ENCODE data around the gene NUS1. TPM values are rescaled to one million over a fixed set of nuclear protein-coding genes. Genes with fewer than 3 reads are reported as not detected.

NUS1 gene
- total RNA-seq, 1 donor from 2014 or later, result 43.4 TPM

- ATAC-seq (no peak), DNase-seq (no peak)
- H3K27me3 ChIP-seq, result no peaks in the 10 kb centered on the region
- peak overlapping the region; percentile 66 for H3K4me3 ChIP-seq
- peak overlapping the region; percentile 78 for H3K27ac ChIP-seq
- TF ChIP-seq, protein P1, sequence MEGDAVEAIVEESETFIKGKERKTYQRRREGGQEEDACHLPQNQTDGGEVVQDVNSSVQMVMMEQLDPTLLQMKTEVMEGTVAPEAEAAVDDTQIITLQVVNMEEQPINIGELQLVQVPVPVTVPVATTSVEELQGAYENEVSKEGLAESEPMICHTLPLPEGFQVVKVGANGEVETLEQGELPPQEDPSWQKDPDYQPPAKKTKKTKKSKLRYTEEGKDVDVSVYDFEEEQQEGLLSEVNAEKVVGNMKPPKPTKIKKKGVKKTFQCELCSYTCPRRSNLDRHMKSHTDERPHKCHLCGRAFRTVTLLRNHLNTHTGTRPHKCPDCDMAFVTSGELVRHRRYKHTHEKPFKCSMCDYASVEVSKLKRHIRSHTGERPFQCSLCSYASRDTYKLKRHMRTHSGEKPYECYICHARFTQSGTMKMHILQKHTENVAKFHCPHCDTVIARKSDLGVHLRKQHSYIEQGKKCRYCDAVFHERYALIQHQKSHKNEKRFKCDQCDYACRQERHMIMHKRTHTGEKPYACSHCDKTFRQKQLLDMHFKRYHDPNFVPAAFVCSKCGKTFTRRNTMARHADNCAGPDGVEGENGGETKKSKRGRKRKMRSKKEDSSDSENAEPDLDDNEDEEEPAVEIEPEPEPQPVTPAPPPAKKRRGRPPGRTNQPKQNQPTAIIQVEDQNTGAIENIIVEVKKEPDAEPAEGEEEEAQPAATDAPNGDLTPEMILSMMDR (IDR thresholded peaks at IDR 0.05), result no peak
- H3K9me3 ChIP-seq, result no peaks in the 10 kb centered on the region
- intact Hi-C loops (cut with DNase I), result no loop called here
- peaks cover 37% of the 10 kb centered on the region for H3K4me1 ChIP-seq
- H3K36me3 ChIP-seq, result no peaks in the 10 kb centered on the region
These were observed 1.4 kb downstream of the NUS1 start for GRCh38 chr6:117676577-117677218.

DNA sequence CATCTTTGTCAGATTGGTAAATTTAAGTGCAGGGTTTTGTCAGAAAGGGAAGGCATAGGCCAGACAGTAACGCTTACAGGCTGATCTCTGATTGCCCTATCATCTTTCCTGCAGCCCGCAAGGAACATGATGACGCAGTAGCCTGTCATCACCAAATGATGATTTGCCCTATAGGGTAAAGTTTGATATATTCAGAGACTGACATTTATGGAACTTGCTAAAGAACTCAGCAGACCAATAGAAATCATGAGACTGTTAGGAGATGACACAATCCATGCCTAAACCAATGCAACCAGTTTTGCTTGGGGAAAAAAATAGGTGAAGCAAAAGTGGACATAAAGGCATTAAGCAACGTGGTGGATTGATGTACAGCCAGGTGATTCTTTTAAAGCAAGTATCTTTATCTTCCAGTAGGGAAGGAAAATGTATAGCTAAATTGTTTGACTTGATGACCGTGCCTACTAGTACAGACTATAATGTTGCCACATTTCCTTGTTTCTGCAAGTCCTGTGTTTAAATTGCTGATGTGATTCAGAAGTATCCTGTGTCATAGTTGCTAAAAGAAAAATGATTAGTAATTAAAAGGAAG lies 2.4 kb downstream of the NUS1 start:
- Histone ChIP-seq H3K9me3 (no peaks in the 10 kb centered on the region), H3K4me1 (peaks cover 46% of the 10 kb centered on the region), H3K27me3 (no peaks in the 10 kb centered on the region), H3K4me3 (peak overlapping the region; percentile 66), H3K27ac (peak overlapping the region; percentile 78), H3K36me3 (no peaks in the 10 kb centered on the region)
- no peak for DNase-seq
- intact Hi-C loops (cut with DNase I), result no loop called here
- TF ChIP-seq, protein P1 (IDR thresholded peaks at IDR 0.05), result no peak
- peak; percentile 21 for ATAC-seq

DNA sequence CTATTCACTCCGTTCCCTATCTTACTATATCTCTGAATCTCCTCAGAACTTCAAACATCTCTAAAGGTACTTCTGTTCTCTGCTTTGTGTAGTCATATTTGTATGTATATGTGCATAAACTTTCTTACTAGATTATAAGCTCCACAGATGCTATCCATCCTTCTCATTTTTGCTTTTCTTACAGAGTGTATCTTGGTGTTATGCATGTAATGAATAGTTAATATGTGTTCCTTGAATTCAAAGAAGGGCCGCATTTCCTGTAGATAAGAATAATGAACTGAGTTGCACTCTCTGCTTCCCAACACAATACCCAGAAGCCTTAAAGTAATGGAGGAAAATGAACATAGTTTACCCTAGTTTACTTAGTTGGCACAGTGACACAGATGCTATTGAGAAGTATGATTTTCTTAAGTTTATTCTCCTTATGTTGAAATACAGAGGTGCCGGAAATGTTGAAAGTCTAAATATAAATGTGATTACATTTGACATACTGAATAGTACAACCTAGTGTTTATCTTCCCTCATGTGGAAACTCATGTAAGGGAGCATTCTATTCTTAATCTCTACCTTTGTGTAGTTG lies 6.0 kb downstream of the NUS1 start:
- peak; percentile 44 for ATAC-seq
- Histone ChIP-seq H3K4me3 (no peak overlapping the region), H3K36me3 (no peaks in the 10 kb centered on the region), H3K27me3 (no peaks in the 10 kb centered on the region), H3K27ac (no peak overlapping the region), H3K4me1 (peaks cover 55% of the 10 kb centered on the region), H3K9me3 (no peaks in the 10 kb centered on the region)
- no peak for DNase-seq
- TF ChIP-seq, protein P1 (IDR thresholded peaks at IDR 0.05), result no peak
- intact Hi-C loops (cut with DNase I), result no loop called here

- intact Hi-C loops (cut with DNase I), result no loop called here
- Histone ChIP-seq H3K9me3 (no peaks in the 10 kb centered on the region), H3K4me3 (no peak overlapping the region), H3K36me3 (no peaks in the 10 kb centered on the region), H3K27me3 (no peaks in the 10 kb centered on the region), H3K4me1 (peaks cover 45% of the 10 kb centered on the region), H3K27ac (no peak overlapping the region)
- DNase-seq, result no peak
- TF ChIP-seq, protein P1 (IDR thresholded peaks at IDR 0.05), result no peak
- no peak for ATAC-seq
These were observed 9.5 kb downstream of the NUS1 start for GRCh38 chr6:117684749-117685148.

DNA sequence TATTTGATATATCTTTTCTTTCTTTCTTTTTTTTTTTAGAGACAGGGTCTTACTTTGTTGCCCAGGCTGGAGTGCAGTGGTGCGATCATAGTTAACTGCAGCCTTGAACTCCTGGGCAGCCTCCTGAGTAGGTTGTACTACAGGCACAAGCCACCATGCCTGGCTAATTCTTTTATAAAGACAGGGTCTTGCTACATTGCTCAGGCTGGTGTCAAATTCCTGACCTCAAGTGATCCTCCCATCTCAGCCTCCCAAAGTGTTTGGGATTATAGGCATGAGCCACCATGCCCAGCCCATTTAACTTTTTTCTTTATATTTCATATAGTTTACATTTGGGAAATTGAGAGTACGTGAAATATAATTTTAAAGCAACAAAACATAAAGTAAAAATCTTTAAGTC lies 10.1 kb downstream of the NUS1 start:
- H3K27ac ChIP-seq, result no peak overlapping the region
- no peak for ATAC-seq
- no peak for DNase-seq
- no peaks in the 10 kb centered on the region for H3K27me3 ChIP-seq
- no peaks in the 10 kb centered on the region for H3K9me3 ChIP-seq
- H3K4me3 ChIP-seq, result no peak overlapping the region
- intact Hi-C loops (cut with DNase I), result no loop called here
- H3K36me3 ChIP-seq, result no peaks in the 10 kb centered on the region
- H3K4me1 ChIP-seq, result peaks cover 41% of the 10 kb centered on the region
- TF ChIP-seq, protein P1 (IDR thresholded peaks at IDR 0.05), result no peak
